Measurements from ENCODE around the gene MTMR3.

Gene MTMR3

DNA sequence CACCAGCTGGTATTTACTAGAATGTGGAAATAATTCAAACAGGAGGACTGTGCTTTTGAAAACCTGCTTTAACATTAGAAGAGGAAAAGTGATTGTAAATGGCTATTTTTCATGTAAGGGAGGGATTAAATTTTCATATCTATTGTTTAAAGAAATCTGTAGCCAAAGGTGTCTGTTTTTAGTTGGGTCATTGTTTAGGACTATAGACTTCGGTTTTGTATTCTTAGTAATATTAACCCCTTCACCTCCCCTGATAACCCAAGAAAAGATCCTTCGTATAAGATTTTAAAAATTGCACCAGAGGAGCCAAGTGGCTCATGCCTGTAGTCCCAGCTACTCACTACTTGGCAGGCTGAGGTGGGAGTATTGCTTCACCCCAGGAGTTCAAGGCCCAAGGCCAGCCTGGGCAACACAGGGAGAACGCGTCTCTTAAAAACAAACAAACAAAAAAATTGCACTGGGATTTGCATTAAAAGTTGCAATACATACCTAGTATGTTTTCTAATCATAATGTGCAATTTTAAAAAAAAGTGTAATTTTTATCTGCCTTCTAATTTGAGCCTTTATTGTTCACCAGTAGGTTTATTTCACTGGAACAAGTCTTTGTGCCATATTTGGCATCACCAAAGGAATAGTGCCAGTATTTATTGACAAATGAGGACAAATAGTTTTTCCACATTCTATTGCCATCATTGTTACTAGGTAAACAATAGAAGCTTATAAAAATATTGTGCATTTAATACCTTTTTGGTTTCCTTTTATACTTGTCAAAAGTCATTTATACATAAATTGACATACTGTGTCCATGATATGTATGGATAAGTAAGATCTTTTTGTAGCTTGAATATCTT lies 34.3 kb downstream of the MTMR3 start:
- DNase-seq: no peak

GRCh38 chr22:29925402-29925801 lies 42.4 kb downstream of the MTMR3 start:
- no peak for DNase-seq

DNA sequence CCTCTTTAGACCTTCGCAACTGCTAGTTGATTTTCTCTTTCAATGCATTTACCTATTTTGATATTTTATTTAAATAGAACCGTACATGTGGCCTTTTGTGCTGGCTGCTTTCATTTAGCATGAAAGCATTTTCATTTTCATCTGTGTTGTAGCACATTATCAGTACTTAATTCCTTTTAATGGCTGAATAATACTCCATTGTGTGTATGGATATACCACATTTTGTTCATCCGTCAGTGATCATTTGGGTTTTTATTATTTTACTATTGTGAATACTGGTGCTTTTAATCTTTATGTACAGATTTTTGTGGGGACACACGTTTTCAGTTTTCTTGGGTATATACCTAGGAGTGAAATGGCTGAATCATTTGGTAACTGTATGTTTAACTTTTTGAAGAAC lies 43.1 kb downstream of the MTMR3 start:
- DNase-seq: no peak

GRCh38 chr22:29932136-29932535 lies 49.2 kb downstream of the MTMR3 start:
- no peak for DNase-seq

DNA sequence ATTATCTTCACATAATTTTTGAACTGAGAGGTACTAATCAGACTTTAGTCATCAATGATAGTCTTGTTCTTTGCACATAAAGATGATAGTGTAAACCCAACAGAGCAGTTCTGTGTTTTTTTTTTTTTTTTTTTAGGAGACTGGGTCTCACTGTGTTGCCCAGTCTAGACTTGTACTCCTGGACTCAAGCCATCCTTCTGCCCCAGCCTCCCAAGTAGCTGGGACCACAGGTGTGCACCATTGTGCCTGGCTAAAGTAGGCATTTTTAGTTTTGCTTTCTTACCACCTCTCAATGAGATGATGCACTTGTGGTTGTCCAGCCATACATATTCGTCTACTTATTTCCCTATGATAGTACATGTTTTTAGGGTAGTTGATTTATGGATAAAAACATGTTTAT lies 50.6 kb downstream of the MTMR3 start:
- no peak for DNase-seq

GRCh38 chr22:29934596-29934995 lies 51.6 kb downstream of the MTMR3 start:
- DNase-seq: no peak

DNA sequence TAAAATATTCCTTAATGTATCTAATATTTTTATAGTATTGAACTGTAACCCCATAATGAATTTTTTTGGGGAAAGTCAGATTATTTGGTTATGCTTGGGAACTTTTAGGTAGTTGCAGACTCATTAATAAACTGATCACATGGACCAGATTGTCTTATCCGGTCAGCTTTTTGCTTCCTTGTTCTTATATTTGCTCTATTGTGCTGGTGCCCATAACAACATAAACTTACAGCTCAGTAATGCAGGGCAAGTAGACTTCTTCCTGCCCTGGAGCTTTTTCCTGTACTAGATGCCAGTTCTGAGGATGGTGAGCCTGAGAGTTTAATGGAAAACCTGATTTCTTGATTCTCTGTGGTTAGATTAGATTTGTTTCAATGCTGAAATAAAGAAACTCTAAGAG lies 53.2 kb downstream of the MTMR3 start:
- DNase-seq: no peak

DNA sequence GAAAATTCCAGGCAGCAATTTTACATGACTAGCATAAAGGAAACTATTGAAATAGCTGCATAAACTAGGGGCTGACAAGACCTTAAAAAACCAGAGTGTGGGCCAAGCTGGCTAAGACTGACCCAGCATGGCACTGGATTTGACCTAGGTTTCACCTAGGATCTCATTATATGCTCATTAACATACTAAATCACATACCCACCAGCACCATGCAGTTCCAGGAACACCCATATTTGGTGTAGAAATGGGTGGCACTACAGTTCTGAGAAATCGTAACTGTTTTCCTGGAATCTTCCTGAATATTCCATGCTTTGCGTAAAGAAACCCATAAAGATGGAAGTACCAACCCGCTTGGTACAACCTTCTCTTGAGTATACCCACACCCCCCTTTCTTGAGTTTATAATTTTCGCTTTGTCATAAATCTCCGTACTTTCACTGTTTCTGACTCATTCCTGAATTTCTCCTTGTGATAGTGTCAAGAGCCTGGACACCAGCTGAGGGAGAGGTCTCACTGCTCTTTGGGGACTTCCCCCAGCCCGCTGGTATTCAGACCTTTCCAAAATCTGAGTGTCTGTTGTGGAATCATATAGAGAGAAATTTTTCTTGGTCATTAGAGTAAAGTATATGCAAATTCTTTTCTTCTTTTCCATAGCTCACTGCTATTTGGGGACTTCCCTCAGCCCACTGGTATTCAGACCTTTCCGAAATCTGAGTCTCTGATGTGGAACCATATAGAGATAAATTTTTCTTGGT lies 55.1 kb downstream of the MTMR3 start:
- DNase-seq: no peak

DNA sequence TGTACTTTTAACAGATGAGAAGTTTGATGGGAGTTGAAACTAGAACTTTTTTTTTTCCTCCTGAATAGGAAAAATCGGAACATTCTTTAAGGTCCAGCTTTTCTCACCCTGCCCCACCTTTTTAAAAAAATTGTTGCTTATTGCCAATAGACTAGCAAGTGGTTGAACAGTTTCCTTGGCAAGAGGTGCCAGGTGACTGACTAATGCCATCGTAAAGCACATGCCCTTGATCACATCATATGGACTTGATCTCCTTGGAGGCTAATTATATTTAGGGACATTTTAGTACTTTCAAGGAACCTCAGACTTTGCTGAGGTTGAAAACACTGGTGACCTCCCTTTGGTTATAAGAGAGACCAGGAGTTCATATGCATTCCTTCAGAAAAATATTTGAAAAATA lies 57.6 kb downstream of the MTMR3 start:
- DNase-seq: no peak

DNA sequence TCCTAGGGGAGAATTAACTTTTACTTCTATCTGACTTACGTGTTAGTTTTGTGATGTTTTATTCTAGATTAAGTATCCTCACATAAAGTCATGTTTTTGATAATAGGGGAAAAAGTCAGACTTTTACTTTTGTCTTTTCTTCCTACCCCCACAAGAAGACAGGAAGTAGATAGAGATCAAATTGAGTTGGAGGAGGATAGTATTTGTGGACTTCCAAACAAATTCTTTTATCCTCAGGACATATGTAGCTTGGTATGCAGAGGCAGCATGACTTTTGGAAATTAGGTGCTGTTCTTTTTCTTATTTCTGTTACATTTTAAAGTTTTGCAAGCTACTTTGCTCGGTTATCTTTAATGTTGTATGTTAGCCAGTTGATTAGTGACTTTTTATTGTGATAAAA lies 61.4 kb downstream of the MTMR3 start:
- no peak for DNase-seq

- no peak for DNase-seq
Measured at GRCh38 chr22:29945435-29945834, 62.5 kb downstream of the MTMR3 start.

DNA sequence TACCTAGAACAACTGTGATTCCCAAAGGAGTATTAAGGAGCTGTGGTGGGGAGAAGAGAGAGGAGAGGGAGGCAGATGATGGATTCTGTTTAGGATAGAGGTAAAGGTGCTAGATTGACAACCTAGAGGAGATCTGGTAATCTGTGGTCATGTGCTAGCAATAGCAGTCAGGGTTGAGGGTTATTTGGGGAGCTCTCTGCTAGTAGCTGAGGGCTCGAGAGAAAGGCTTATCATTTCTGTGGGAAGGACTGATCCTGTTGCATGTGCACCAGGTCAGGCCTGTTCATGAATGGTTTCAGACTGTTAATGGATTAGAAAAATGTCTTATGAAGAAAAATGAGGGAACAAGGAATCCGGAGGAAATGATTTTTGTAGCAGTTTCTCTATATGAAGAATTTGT lies 63.2 kb downstream of the MTMR3 start:
- no peak for DNase-seq

GRCh38 chr22:29947410-29948384 lies 64.7 kb downstream of the MTMR3 start:
- DNase-seq: no peak

- no peak for DNase-seq
Measured at GRCh38 chr22:29948385-29948769, 65.4 kb downstream of the MTMR3 start.

GRCh38 chr22:29949872-29950271 lies 66.9 kb downstream of the MTMR3 start:
- DNase-seq: no peak

GRCh38 chr22:29951791-29952413 lies 68.9 kb downstream of the MTMR3 start:
- DNase-seq: no peak

DNA sequence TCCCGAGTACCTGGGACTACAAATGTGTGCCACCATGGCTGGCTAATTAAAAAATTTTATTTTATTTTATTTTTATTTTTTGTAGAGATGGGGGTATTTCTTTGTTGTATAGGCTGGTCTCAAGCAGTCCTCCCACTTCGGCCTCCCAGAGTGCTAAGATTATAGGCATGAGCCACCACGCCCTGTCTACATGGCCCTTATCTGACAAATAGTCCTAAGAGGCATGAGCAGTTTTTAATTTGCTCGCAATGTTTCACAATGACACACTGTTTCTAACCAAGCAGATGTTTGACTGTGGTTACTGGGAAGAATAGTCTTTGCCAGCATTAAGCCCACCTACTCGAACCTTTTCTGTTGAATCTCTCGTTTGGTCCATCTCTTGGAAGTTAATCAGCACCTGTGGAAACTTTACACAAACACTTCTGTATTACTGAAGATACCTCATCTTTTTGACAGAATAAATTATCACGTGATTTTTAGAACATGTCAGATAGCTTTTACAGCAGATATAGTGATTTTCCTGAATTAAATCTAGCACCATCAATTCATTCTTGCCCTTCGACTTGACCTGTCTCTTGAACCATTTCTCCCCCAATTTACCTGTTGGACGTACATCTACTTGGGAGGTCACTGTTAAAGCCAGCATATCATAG lies 71.4 kb downstream of the MTMR3 start:
- DNase-seq: no peak

- DNase-seq: no peak
Measured at GRCh38 chr22:29956680-29957079, 73.7 kb downstream of the MTMR3 start.

DNA sequence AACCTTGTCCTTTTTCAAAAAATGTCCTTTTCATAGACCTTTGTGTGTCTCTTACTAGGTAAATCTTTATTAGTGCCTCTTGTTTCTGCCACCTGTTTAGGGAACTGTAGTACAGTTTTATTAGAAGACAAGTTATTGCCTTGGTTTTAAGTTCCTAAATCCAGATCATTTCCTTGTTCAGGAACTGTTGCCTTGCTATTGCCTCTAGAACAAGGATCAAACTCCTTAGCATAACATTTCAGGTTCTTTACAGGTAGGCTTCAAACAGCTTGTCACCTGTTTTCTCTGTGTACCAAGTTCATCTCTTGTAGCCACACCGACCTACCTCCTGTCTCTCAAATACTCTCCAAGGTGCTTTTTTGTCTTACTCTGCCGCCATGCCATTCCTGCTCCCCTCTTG lies 75.2 kb downstream of the MTMR3 start:
- DNase-seq: no peak

DNA sequence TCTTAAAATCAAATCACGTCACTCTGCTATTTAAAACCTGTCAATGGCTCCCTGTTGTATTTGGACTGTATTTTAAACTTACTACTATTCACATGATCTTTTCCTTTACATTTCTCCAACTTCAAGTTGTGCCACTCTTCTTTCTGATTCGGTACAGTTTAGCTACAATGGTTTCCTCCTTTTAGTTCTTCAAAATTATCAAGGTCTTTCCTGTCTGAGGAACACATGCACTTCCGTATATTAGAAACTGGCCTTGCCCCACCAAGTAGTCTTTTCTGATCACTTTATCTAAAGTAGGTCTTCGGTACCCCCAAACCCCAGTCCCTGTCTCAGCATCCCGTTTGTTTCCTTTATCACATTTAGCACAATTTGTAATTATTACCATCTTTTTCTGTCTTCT lies 81.8 kb downstream of the MTMR3 start:
- no peak for DNase-seq

GRCh38 chr22:29967461-29967860 lies 84.5 kb downstream of the MTMR3 start:
- DNase-seq: no peak

GRCh38 chr22:29971607-29972006 lies 88.6 kb downstream of the MTMR3 start:
- no peak for DNase-seq

Measured in NCI-H1092 (cell line).